Retinal pigment epithelial cell (primary cell): Measurements from ENCODE around the gene HOXA2.

Experiments
- DNase-seq: peaks from one replicate; pipeline ENCODE4 v3.0.0-alpha.2; 2010; ENCODE audit warnings: low read depth
- H3K4me3 ChIP-seq: 2 replicates; pipeline ENCODE4 v1.5.1; 2011; ENCODE audit warnings: mild to moderate bottlenecking, low read length, control low read depth, moderate library complexity
- TF ChIP-seq, protein P1 (sequence below): conservative IDR thresholded peaks from 2 replicates; pipeline ENCODE4 v1.5.1; 2011; ENCODE audit warnings: low read depth, low read length, control low read depth, inconsistent platforms

Gene HOXA2

GRCh38 chr7:27117887-27118491 lies 15.5 kb upstream of the HOXA2 start:
- H3K4me3 ChIP-seq, result no peak overlapping the region
- no peak for DNase-seq
- TF ChIP-seq, protein P1, sequence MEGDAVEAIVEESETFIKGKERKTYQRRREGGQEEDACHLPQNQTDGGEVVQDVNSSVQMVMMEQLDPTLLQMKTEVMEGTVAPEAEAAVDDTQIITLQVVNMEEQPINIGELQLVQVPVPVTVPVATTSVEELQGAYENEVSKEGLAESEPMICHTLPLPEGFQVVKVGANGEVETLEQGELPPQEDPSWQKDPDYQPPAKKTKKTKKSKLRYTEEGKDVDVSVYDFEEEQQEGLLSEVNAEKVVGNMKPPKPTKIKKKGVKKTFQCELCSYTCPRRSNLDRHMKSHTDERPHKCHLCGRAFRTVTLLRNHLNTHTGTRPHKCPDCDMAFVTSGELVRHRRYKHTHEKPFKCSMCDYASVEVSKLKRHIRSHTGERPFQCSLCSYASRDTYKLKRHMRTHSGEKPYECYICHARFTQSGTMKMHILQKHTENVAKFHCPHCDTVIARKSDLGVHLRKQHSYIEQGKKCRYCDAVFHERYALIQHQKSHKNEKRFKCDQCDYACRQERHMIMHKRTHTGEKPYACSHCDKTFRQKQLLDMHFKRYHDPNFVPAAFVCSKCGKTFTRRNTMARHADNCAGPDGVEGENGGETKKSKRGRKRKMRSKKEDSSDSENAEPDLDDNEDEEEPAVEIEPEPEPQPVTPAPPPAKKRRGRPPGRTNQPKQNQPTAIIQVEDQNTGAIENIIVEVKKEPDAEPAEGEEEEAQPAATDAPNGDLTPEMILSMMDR, result no peak

DNA sequence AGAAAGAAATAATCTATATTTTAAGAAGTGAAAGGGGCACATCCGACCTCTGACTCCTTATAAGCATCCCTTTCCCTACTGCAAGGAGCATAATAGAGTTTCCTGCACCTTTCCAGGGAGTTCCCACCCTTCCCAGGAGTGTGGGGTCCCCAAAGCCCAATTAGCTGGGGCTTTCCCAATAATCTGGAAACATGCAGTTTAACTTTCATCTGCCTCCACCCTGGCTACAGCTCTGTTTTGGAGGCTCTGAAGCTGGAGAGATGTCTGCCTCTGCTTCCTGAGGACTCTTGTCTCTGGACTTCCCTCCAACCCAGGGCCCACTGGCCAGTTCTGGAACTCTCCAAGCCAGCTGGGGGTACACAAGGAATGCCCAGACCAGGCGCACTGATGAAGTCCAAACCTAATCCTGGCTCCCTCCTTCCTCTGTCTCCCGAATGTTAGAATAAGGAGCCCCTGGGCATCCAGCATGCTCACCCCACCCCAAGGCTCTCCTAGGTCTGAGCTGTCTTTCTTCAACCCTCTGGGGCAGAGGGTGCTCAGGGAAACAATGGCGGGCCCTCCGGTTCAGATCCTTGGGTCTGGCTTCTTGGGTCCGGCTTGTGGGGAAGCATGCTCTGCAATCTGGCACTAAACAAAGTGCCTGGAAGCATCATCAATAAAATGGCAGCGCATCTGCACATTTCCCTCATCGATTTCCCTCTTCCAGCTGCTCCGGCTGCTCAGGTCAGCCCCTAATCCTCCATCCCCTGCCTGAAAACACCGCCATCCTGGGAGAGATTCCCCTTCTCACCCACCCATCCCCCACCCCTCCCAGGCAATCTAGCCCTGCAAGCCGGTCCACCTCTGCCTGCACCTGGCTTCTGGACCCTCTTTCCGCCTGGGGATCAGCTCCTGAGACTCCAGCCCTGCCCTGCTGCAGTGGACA lies 14.7 kb upstream of the HOXA2 start:
- DNase-seq, result no peak
- TF ChIP-seq, protein P1, result no peak
- no peak overlapping the region for H3K4me3 ChIP-seq

DNA sequence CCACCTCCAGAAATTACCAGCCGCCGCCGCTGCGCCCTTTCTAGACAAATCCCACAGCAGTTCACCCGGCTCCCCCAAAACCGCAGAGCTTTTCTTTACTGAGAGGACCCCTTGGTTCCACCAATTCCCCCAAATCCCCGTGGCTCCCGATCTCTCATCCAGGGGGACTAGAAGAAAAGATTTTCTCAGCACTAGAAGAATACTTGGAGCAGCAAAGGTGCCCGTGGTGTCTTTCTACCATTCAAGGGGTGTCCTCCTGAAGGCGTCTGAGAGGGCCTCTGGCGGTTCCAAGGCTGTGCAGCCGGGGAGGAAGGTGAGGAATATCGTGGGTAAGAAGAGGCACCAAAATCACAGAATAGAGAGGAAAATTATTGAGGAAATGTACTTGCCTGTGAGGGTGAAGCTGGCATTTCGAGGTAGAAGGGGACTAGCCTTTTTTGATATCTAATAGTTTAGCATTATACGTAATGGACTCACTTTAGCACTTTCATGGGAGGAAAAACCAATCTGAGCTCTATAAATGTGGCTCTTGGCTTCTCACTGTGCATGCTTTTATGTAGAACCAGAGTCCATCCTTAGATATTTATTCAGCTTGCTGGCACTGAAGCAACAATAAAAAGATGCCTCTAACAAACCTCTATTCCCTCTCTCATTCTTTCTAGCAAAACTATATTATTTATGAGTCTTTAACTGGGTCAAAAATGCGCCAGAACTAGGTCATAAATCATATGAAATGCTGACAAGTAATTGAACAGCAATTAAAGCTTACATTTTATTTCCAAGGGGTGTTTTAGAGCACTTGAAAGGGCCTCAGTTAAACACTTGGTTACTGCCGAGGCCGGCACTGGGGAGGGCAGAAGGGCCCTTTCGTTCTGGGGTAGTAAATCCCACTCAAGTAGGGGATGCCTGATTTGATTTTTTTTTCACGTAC lies 13.8 kb upstream of the HOXA2 start:
- TF ChIP-seq, protein P1, result no peak
- H3K4me3 ChIP-seq, result no peak overlapping the region
- DNase-seq, result no peak

DNA sequence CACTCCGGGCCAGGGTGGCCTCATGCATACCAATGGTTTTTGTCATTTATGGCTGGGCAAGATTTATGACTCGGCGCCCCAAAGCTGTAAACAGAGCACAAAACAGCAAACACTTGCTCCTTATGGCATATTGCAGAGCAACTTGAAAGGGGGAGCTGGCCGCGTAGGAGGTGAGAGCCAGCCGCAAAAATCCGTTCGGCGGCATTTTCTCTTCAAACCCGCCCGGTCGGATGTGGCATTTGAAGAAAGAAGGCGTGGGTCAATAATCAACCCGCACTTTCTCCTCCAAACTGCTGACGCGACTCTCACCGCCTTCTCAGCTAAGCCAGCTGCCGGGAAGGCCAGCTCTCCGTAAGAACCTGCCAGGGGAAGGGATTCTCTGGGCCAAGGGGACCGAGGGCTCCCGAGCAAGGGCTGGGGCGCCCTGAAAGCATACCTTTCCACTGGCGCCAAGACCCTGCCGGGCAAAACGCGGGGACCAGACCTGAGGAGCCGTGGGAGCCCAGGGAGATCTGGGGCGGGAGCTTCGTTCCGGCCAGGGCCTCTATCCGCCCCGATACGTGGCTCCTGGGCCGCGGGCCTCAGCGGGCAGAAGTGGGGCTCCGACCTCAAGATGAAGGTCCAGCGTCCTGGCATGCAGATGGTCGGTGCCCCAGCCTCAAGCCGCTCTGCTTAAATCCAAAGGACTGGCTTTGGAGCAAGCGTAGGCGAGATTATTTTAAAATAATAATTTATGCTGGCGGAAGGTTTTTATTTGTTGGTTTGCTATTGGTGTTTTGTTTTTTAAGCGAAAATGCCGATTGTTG lies 12.9 kb upstream of the HOXA2 start:
- DNase-seq, result no peak
- H3K4me3 ChIP-seq, result no peak overlapping the region
- TF ChIP-seq, protein P1, result no peak

DNA sequence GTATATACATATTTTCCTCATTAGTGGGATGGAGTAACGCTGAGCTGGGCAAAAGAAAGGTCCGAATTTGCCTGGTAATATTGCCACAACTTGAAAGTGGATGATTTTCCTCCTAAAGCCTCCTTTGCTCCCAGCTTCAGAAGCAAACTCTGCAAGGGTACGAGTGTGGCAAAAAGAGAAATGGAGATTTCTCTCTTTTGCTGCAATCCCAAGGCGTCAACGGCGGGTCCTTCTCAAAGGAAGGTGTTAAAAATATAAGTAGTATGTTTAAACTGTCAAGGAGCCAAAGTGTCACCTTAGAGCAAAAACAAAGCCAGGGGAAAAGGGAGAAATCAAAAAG lies 12.4 kb upstream of the HOXA2 start:
- DNase-seq, result no peak
- no peak overlapping the region for H3K4me3 ChIP-seq
- TF ChIP-seq, protein P1, result no peak

DNA sequence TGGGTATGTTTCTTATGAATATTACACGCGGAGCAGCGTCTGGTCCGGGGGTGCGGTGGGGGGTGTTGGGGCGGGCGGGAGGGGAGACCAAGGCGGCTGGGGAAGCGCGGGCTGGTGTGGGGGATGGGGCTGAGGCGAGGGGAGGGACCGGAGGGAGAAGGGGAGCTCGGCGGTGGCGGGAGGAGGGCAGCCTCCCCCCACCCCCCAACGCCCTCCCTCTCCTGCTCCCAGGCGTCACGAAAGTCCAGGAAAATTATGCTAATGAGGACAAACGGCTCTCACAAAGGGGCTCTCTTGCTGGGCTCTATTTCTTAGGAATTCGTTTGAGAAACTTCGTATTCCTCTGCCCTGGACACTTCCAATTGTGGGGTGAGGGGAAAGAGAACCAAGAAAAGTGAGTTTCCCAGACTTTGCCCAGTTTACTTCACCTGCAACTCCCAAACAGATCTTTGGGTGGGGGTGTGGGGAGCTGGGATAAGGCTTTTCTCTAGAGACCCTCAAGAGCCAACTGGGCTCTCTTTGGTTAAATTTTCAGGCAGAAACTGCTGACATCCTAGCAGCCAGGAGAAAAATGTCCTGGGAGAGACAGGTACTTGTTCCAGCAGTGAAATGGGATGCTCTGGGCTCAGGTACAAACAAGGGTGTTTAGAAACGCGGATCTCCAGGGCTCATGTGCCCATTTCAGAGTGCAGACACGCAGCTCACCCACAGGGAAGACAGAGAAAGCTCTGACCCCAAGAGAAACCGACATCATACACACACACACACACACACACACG lies 11.7 kb upstream of the HOXA2 start:
- TF ChIP-seq, protein P1, result no peak
- H3K4me3 ChIP-seq, result no peak overlapping the region
- DNase-seq, result no peak
